Astrocyte of the spinal cord (primary cell): ENCODE data around the gene SNRPN.
"Not testable (repeated sequence)": the region's sequence is repeated elsewhere in the genome, so short reads cannot be mapped to it uniquely, and the experiment has no call there.

ENCODE experiments used
- DNase-seq: peaks from one replicate; pipeline ENCODE4 v3.0.0; 2011; ENCODE audit warnings: low read depth, low spot score
- H3K4me3 ChIP-seq: 2 replicates; pipeline ENCODE4 v1.5.1; 2011; ENCODE audit warnings: low read depth, mild to moderate bottlenecking, low read length, moderate library complexity
- in situ Hi-C: cut with HindIII; loops from 2 replicates; pipeline ENCODE4 v1.10.0; 2017; ENCODE audit warnings: low sequenced_read_pairs
- TF ChIP-seq, protein P1 (sequence below): IDR thresholded peaks from 2 replicates; pipeline ENCODE4 v1.5.1; 2012; ENCODE audit warnings: low read depth, mild to moderate bottlenecking, low read length, inconsistent platforms

Gene SNRPN

GRCh38 chr15:24954783-24955530, at the start of gene SNRPN, which contains the start of gene SNURF:
Gene SNRPN (plus strand): TSS chr15:24954987. CDS start chr15:24974454, 19,467 bp downstream.
Gene SNURF (plus strand): TSS chr15:24954987. CDS start chr15:24955049, 62 bp downstream.
- in situ Hi-C loops = no loop called here
- peak within 1 kb of the TSS; percentile 90 for H3K4me3 ChIP-seq
- DNase-seq = peak; percentile 80
- TF ChIP-seq, protein P1, sequence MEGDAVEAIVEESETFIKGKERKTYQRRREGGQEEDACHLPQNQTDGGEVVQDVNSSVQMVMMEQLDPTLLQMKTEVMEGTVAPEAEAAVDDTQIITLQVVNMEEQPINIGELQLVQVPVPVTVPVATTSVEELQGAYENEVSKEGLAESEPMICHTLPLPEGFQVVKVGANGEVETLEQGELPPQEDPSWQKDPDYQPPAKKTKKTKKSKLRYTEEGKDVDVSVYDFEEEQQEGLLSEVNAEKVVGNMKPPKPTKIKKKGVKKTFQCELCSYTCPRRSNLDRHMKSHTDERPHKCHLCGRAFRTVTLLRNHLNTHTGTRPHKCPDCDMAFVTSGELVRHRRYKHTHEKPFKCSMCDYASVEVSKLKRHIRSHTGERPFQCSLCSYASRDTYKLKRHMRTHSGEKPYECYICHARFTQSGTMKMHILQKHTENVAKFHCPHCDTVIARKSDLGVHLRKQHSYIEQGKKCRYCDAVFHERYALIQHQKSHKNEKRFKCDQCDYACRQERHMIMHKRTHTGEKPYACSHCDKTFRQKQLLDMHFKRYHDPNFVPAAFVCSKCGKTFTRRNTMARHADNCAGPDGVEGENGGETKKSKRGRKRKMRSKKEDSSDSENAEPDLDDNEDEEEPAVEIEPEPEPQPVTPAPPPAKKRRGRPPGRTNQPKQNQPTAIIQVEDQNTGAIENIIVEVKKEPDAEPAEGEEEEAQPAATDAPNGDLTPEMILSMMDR = no peak

GRCh38 chr15:24916305-24917009, 38.3 kb upstream of the SNRPN start:
- DNase-seq = no peak
- TF ChIP-seq, protein P1 = no peak
- in situ Hi-C loops = no loop called here
- no peak overlapping the region for H3K4me3 ChIP-seq

DNA sequence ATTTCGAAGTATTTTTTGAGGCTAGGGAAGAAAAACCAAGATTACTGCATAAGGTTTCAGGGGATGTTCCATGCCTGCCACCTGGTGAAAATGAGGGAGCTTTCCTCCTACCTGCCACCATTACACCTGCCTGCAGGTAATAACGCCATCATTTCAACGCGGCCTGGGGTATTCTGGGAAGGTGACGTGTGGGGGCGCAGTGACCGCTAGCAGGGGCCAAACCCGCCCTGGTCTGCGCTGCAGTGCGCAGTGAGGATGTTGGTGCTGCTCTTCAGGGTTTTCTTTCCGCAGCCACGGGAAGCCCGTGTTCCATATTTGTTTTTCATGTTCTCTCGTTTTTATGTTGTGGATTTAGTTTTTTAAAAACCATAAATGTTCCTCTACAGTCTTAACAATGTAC, 37.4 kb upstream of the SNRPN start:
- TF ChIP-seq, protein P1 = no peak
- H3K4me3 ChIP-seq = no peak overlapping the region
- in situ Hi-C loops = no loop called here
- no peak for DNase-seq

DNA sequence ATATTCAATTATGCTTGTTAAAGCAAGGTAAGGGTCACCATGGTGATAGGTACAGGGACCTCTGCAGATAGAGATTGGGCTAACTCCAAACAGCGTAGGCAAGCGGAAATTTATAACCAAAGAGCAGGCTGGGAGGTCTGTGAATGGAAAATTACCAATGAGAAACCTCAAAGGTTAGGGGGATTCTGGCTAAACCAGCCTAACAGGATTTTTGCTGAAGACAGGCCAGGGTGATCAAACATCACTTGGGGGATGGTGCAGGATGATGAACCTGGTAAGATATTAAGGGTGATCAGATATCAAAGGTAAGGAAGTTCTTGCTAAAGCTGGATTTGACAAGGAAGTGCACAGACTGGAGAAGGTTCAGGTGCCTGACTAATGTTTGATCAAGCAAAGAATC, 35.3 kb upstream of the SNRPN start:
- H3K4me3 ChIP-seq = no peak overlapping the region
- TF ChIP-seq, protein P1 = no peak
- in situ Hi-C loops = no loop called here
- no peak for DNase-seq

GRCh38 chr15:24922781-24923180, 32.0 kb upstream of the SNRPN start:
- in situ Hi-C loops, DNase-seq, H3K4me3 ChIP-seq: not testable (repeated sequence)

DNA sequence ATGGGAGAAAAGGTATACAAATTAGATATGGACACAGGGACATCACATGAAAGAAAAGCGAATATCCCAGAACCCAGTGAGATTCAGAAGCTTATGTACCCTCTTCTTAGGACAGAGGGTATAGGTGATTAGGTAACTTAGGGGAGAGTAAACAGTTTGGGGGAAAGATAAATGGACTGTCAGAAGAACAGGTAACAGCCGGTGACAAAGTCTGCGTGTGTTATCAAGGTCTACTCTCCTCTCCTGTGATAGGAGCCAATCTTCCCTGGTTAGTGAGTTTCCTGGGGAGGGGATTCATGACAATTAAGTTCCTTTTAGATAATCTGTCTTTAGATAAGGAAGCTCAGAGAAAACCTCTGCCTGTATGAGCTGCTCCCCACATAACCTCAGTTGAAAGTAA, 30.6 kb upstream of the SNRPN start:
- TF ChIP-seq, protein P1 = no peak
- in situ Hi-C loops = no loop called here
- no peak for DNase-seq
- H3K4me3 ChIP-seq = no peak overlapping the region

DNA sequence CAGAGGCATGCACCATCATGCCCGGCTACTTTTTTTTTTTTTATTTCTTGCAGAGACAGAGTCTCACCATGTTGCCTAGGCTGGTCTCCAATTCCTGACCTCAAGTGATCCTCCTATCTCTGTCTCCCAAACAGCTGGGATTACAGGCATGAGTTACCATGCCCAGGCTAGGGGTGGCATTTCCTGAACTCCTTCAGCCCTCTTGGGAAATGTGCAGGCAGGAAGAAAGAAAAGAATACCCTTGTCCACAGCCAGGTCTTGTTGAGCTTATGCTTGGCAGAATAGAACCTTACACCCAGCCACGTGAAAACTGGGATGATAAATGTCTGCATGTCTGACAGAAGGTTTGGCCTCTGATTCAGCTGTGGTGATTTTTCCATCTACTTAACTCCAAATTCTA, 30.2 kb upstream of the SNRPN start:
- DNase-seq = no peak
- no peak overlapping the region for H3K4me3 ChIP-seq
- in situ Hi-C loops = no loop called here
- TF ChIP-seq, protein P1 = no peak

- H3K4me3 ChIP-seq, in situ Hi-C loops, DNase-seq: not testable (repeated sequence)
Measured at GRCh38 chr15:24931874-24932732, 22.7 kb upstream of the SNRPN start.
